HepG2 (cell line): ENCODE data around the gene UBE2D4. TPM values are rescaled to one million over a fixed set of nuclear protein-coding genes. Genes with fewer than 3 reads are reported as not detected.

Experiments used
- ATAC-seq: fragments of 200-7000 bp; cut with Tn5 transposase; 3 replicates; pipeline ENCODE4 v1.9.1; 2020; ENCODE audit warnings: mild to moderate bottlenecking, moderate library complexity
- BruUV-seq: library from RNA; stranded (reverse); fragments of 400-500 nt; replicated peaks from 2 replicates; lab custom pipeline; 2021; lab: Mats Ljungman, UMichigan
- CTCF ChIA-PET: fragments of 300-600 bp; formaldehyde crosslinking; extraction: SDS; loops from one replicate; lab custom pipeline; 2021; ENCODE audit warnings: low total read pairs, inconsistent platforms, low intra/inter-chr PET ratio; lab: Yijun Ruan, JAX
- POLR2A ChIA-PET: fragments of 350-600 bp; sonication (Branson Sonifier 250); formaldehyde crosslinking; loops from one replicate; lab custom pipeline; 2020; ENCODE audit warnings: antibody characterized with exemption, inconsistent platforms; lab: Yijun Ruan, JAX
- DNase-seq: peaks from one replicate; pipeline ENCODE4 v3.0.0-alpha.2; 2015; ENCODE audit warnings: low spot score
- FAIRE-seq: peaks from 3 replicates; lab custom pipeline; 2011; peaks lifted over from hg19 to GRCh38; lab: Jason Lieb, UNC
- H2AFZ ChIP-seq: one replicate; pipeline ENCODE4 v1.6.1; 2011; ENCODE audit warnings: low read length, inconsistent platforms
- H3K27ac ChIP-seq: fragments of 300-600 bp; 3 replicates; pipeline ENCODE4 v1.8.0; 2011; ENCODE audit warnings: mixed run types, mild to moderate bottlenecking, mixed read lengths, low read length, inconsistent platforms; ENCODE audit not compliant: insufficient read depth; ENCODE audit errors: extremely low read length
- H3K27me3 ChIP-seq, 2 experiments: fragments of 200-600 bp in 1 of 2; 2 replicates in 1 of 2; 3 replicates in 1 of 2; pipeline versions ENCODE4 v1.6.0 to v1.8.0; 2011; ENCODE audit warnings: low read length in 2 of 2, mild to moderate bottlenecking in 2 of 2, moderate library complexity in 2 of 2, inconsistent platforms in 1 of 2; ENCODE audit not compliant: insufficient read depth in 2 of 2, control insufficient read depth in 1 of 2
- H3K36me3 ChIP-seq, 2 experiments: fragments of 200-600 bp in 1 of 2; replicated peaks in 1 of 2; 2 replicates in 1 of 2; 3 replicates in 1 of 2; pipeline versions ENCODE4 v1.5.1 to v1.8.0; 2011; ENCODE audit warnings: low read length in 2 of 2, inconsistent platforms in 1 of 2; ENCODE audit not compliant: insufficient read depth in 2 of 2, control insufficient read depth in 1 of 2
- H3K4me1 ChIP-seq: 2 replicates; pipeline ENCODE4 v1.5.1; 2012; ENCODE audit warnings: low read length, inconsistent platforms; ENCODE audit not compliant: insufficient read depth
- H3K4me2 ChIP-seq: 2 replicates; pipeline ENCODE4 v1.6.0; 2011; ENCODE audit warnings: low read depth, low read length, inconsistent platforms
- H3K4me3 ChIP-seq, 3 experiments: fragments of 200-600 bp in 1 of 3; sonication (generic), shearing (Covaris generic) in 1 of 3; replicated peaks in 1 of 3; 2 replicates each; pipeline ENCODE4 v1.5.1; 2011 to 2016; ENCODE audit warnings: low read length in 3 of 3, inconsistent platforms in 2 of 3, low read depth in 2 of 3, mild to moderate bottlenecking in 2 of 3, control low read depth in 1 of 3, mixed read lengths in 1 of 3; ENCODE audit not compliant: insufficient read depth in 1 of 3
- H3K79me2 ChIP-seq: one replicate; pipeline ENCODE4 v1.6.1; 2011; ENCODE audit warnings: low read length, inconsistent platforms; ENCODE audit not compliant: insufficient read depth
- H3K9ac ChIP-seq: 2 replicates; pipeline ENCODE4 v1.6.0; 2011; ENCODE audit warnings: mild to moderate bottlenecking, low read depth, low read length, inconsistent platforms; ENCODE audit not compliant: insufficient read depth
- H3K9me3 ChIP-seq: 2 replicates; pipeline ENCODE4 v1.5.1; 2012; ENCODE audit warnings: mild to moderate bottlenecking, low read length
- H4K20me1 ChIP-seq: 2 replicates; pipeline ENCODE4 v1.6.0; 2011; ENCODE audit warnings: inconsistent platforms, mild to moderate bottlenecking, low read length, moderate library complexity; ENCODE audit not compliant: insufficient read depth
- ATM ChIP-seq: fragments of 450-650 bp; IDR thresholded peaks from 2 replicates; pipeline ENCODE4 v1.7.1; 2017; ENCODE audit warnings: mild to moderate bottlenecking, borderline replicate concordance
- CENPX ChIP-seq: sonication (generic); formaldehyde crosslinking; IDR thresholded peaks from 2 replicates; pipeline ENCODE4 v1.9.0; 2021; ENCODE audit warnings: mild to moderate bottlenecking, missing genetic modification reagents, moderate library complexity
- MEIS1 ChIP-seq: sonication (generic); formaldehyde crosslinking; IDR thresholded peaks from 2 replicates; pipeline ENCODE4 v1.9.0; 2021; ENCODE audit warnings: mild to moderate bottlenecking, missing genetic modification reagents, moderate library complexity, borderline replicate concordance
- RBFOX2 ChIP-seq: fragments of 200-400 bp; formaldehyde crosslinking; IDR thresholded peaks from 2 replicates; pipeline ENCODE4 v1.6.1; 2017; ENCODE audit warnings: low read depth, mild to moderate bottlenecking, low read length
- TBX3 ChIP-seq: fragments of 450-650 bp; IDR thresholded peaks from 2 replicates; pipeline ENCODE4 v1.6.1; 2017; ENCODE audit warnings: antibody characterized with exemption, mild to moderate bottlenecking, inconsistent platforms, borderline replicate concordance
- XRCC5 ChIP-seq: fragments of 200-400 bp; formaldehyde crosslinking; optimal IDR thresholded peaks from 2 replicates; pipeline ENCODE3; 2017; ENCODE audit warnings: mild to moderate bottlenecking, low read length
- ZNF773 ChIP-seq: sonication (generic); formaldehyde crosslinking; IDR thresholded peaks from 2 replicates; pipeline ENCODE4 v1.4.0; 2020; ENCODE audit warnings: missing genetic modification reagents, borderline replicate concordance
- WGBS: methylation state at CpG from one replicate; pipeline ENCODE4 v1.1.6; 2017; ENCODE audit warnings: low lambda C conversion rate; 5-methylcytosine and 5-hydroxymethylcytosine counted together
- in situ Hi-C: cut with HindIII; loops from 2 replicates; pipeline ENCODE4 v1.10.0; 2017; ENCODE audit warnings: low pct_unique_long_range_greater_than_20kb; ENCODE audit not compliant: extremely low pct_ligation_motif_present
- intact Hi-C: fragments of 100-400 bp; cut with micrococcal nuclease; formaldehyde crosslinking; loops from one replicate; pipeline ENCODE4 v1.10.0; 2022; ENCODE audit not compliant: unreplicated experiment
- polyA plus RNA-seq, 8 experiments: library from polyadenylated mRNA; depleted of rRNA in 3 of 8; stranded (reverse) in 7 of 8; unstranded in 1 of 8; fragments of >200 nt; fragmentation: Illumina TruSeq in 4 of 8; extraction: Trizol in 4 of 8; gene quantifications; 2 replicates each; pipeline versions ENCODE4 v1.2.1 to v1.2.3, GENCODE V29; 2011 to 2016; ENCODE audit warnings: low read depth in 4 of 8, missing spikeins in 1 of 8, mixed read lengths in 1 of 8; ENCODE audit not compliant: insufficient read depth in 1 of 8
- total RNA-seq, 5 experiments: library from RNA; depleted of rRNA; stranded (reverse); fragments of >200 nt; fragmentation: Illumina TruSeq; extraction: Trizol; gene quantifications; 2 replicates each; pipeline ENCODE4 v1.2.3, GENCODE V29; 2016; ENCODE audit warnings: low read depth in 1 of 5
- TF ChIP-seq, protein P1 (sequence below), 2 experiments: sonication (generic) in 1 of 2; formaldehyde crosslinking in 1 of 2; IDR thresholded peaks; 2 replicates each; pipeline versions ENCODE4 v1.4.0 to v1.6.1; 2018 to 2020; ENCODE audit warnings: missing genetic modification reagents in 2 of 2, borderline replicate concordance in 1 of 2, low read depth in 1 of 2, mild to moderate bottlenecking in 1 of 2, missing biosample characterization in 1 of 2
- TF ChIP-seq, protein P2 (sequence below): sonication (generic); formaldehyde crosslinking; IDR thresholded peaks from 2 replicates; pipeline ENCODE4 v1.5.0; 2020; ENCODE audit warnings: mild to moderate bottlenecking, missing genetic modification reagents, borderline replicate concordance

The UBE2D4 gene
- total and polyA plus RNA-seq, 2 of the 13 experiments (the other 11 are each of a cell fraction or from before 2014, with no cell fraction given), result 9.9 to 16.0 TPM

DNA sequence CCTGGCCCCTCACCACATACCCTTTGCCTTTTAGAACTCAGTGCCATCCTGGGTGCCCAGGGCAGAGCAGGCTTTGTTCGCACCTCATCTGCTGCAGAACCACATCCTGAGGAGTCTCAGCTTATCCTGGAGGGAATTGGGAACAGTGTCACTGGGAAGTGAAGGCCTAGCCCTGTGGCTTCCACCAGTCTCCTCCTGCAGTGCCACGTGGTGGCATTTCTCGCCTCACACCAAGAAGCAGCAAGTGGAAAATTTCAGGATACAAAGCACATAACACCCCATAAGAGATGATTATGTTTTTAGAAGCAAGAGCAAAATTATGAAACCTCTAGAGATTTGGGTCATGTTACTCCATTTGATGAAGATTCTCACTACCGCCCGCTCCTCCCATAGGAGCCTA is 26.8 kb downstream of the UBE2D4 start:
- TF ChIP-seq, protein P1, sequence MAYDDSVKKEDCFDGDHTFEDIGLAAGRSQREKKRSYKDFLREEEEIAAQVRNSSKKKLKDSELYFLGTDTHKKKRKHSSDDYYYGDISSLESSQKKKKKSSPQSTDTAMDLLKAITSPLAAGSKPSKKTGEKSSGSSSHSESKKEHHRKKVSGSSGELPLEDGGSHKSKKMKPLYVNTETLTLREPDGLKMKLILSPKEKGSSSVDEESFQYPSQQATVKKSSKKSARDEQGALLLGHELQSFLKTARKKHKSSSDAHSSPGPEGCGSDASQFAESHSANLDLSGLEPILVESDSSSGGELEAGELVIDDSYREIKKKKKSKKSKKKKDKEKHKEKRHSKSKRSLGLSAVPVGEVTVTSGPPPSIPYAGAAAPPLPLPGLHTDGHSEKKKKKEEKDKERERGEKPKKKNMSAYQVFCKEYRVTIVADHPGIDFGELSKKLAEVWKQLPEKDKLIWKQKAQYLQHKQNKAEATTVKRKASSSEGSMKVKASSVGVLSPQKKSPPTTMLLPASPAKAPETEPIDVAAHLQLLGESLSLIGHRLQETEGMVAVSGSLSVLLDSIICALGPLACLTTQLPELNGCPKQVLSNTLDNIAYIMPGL (CRISPR knock-in tag; IDR thresholded peaks at IDR 0.05; ENCODE audit: borderline replicate concordance in 1 of 2, low read depth in 1 of 2), result no peak
- TF ChIP-seq CENPX (CRISPR knock-in tag) (no peak), ZNF773 (CRISPR knock-in tag) (no peak), TBX3 (no peak), ATM (no peak), RBFOX2 (no peak), MEIS1 (CRISPR knock-in tag) (no peak), XRCC5 (no peak)
- TF ChIP-seq, protein P2, sequence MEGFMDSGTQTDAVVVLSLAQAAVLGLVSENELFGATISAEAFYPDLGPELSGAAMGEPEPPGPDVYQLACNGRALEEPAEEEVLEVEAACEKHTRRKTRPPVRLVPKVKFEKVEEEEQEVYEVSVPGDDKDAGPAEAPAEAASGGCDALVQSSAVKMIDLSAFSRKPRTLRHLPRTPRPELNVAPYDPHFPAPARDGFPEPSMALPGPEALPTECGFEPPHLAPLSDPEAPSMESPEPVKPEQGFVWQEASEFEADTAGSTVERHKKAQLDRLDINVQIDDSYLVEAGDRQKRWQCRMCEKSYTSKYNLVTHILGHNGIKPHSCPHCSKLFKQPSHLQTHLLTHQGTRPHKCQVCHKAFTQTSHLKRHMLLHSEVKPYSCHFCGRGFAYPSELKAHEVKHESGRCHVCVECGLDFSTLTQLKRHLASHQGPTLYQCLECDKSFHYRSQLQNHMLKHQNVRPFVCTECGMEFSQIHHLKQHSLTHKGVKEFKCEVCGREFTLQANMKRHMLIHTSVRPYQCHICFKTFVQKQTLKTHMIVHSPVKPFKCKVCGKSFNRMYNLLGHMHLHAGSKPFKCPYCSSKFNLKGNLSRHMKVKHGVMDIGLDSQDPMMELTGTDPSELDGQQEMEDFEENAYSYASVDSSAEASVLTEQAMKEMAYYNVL, result no peak
- BruUV-seq, result no TSS peak
- Histone ChIP-seq H2AFZ (no peak overlapping the region), H4K20me1 (no peaks in the 10 kb centered on the region), H3K9me3 (no peaks in the 10 kb centered on the region), H3K27ac (no peak overlapping the region), H3K36me3 (peaks cover 5 to 15% of the 10 kb centered on the region in 2 experiments; a peak in 3 of 5 replicates), H3K4me3 (no peak overlapping the region), H3K4me2 (no peak overlapping the region), H3K79me2 (no peaks in the 10 kb centered on the region), H3K27me3 (no peaks in the 10 kb centered on the region), H3K9ac (no peak overlapping the region), H3K4me1 (no peaks in the 10 kb centered on the region)
- intact Hi-C loops (no loop called here), in situ Hi-C loops (no loop called here)
- WGBS, result 95% methylated on average over 5 of the region's 5 CpGs
- FAIRE-seq (no peak), ATAC-seq (no peak), DNase-seq (no peak)
- ChIA-PET CTCF (no interaction called here), POLR2A (no interaction called here)
